Neuronal stem cell (in vitro differentiated cells): ENCODE results near the gene PHLDB1.

Source experiments
- DNase-seq: peaks from one replicate; pipeline ENCODE4 v3.0.0-alpha.2; 2013; ENCODE audit warnings: low spot score
- H2AFZ ChIP-seq: one replicate; pipeline ENCODE4 v1.6.1; 2013; ENCODE audit warnings: mild to moderate bottlenecking, low read length, inconsistent platforms
- H2AK5ac ChIP-seq: 2 replicates; pipeline ENCODE4 v1.6.1; 2013; ENCODE audit warnings: low read depth, mild to moderate bottlenecking, inconsistent platforms, low read length, moderate library complexity, mixed read lengths
- H2BK120ac ChIP-seq: 2 replicates; pipeline ENCODE4 v1.6.1; 2013; ENCODE audit warnings: low read depth, mild to moderate bottlenecking, inconsistent platforms, low read length, moderate library complexity, mixed read lengths
- H2BK12ac ChIP-seq: one replicate; pipeline ENCODE4 v1.6.1; 2013; ENCODE audit warnings: low read length, inconsistent platforms
- H2BK15ac ChIP-seq: 2 replicates; pipeline ENCODE4 v1.6.1; 2013; ENCODE audit warnings: mild to moderate bottlenecking, low read length, inconsistent platforms, mixed read lengths
- H2BK5ac ChIP-seq: one replicate; pipeline ENCODE4 v1.6.1; 2013; ENCODE audit warnings: inconsistent platforms, mild to moderate bottlenecking, low read length, moderate library complexity
- H3K14ac ChIP-seq: one replicate; pipeline ENCODE4 v1.6.1; 2013; ENCODE audit warnings: low read length, inconsistent platforms
- H3K18ac ChIP-seq: 2 replicates; pipeline ENCODE4 v1.6.1; 2013; ENCODE audit warnings: low read length, inconsistent platforms
- H3K23ac ChIP-seq: 2 replicates; pipeline ENCODE4 v1.6.1; 2013; ENCODE audit warnings: low read depth, mild to moderate bottlenecking, mixed read lengths, low read length, inconsistent platforms; ENCODE audit not compliant: poor library complexity
- H3K27ac ChIP-seq: replicated peaks from 3 replicates; pipeline ENCODE4 v1.5.1; 2013; ENCODE audit warnings: low read length, inconsistent platforms
- H3K27me3 ChIP-seq, 3 experiments: 2 replicates each; pipeline ENCODE4 v1.6.1; 2013; ENCODE audit warnings: low read length in 3 of 3, mild to moderate bottlenecking in 2 of 3, inconsistent platforms in 1 of 3, low read depth in 1 of 3, mixed read lengths in 1 of 3, moderate library complexity in 1 of 3; ENCODE audit not compliant: control insufficient read depth in 3 of 3, insufficient read depth in 3 of 3
- H3K36me3 ChIP-seq, 2 donors: replicated peaks in 1 of 2; 2 replicates each; pipeline ENCODE4 v1.6.1; 2013; ENCODE audit warnings: low read length in 2 of 2; ENCODE audit not compliant: control insufficient read depth in 2 of 2, insufficient read depth in 2 of 2
- H3K4ac ChIP-seq: 2 replicates; pipeline ENCODE4 v1.6.1; 2013; ENCODE audit warnings: inconsistent platforms, mild to moderate bottlenecking, low read length, moderate library complexity
- H3K4me1 ChIP-seq, 2 donors: 1 replicate in 1 of 2; 2 replicates in 1 of 2; pipeline ENCODE4 v1.6.1; 2013; ENCODE audit warnings: low read length in 2 of 2, low read depth in 1 of 2; ENCODE audit not compliant: control insufficient read depth in 2 of 2, insufficient read depth in 1 of 2
- H3K4me2 ChIP-seq: one replicate; pipeline ENCODE4 v1.6.1; 2013; ENCODE audit warnings: mild to moderate bottlenecking, low read length, inconsistent platforms; ENCODE audit not compliant: insufficient read depth, poor library complexity, severe bottlenecking
- H3K4me3 ChIP-seq, 2 donors: 2 replicates each; pipeline ENCODE4 v1.5.1; 2013; ENCODE audit warnings: low read length in 2 of 2, mild to moderate bottlenecking in 2 of 2, inconsistent platforms in 1 of 2, moderate library complexity in 1 of 2
- H3K79me1 ChIP-seq: one replicate; pipeline ENCODE4 v1.6.1; 2013; ENCODE audit warnings: low read depth, mild to moderate bottlenecking, inconsistent platforms, low read length, moderate library complexity
- H3K9ac ChIP-seq: one replicate; pipeline ENCODE4 v1.6.1; 2013; ENCODE audit warnings: mild to moderate bottlenecking, low read depth, low read length, inconsistent platforms; ENCODE audit not compliant: poor library complexity
- H3K9me3 ChIP-seq, 2 donors: replicated peaks in 1 of 2; 2 replicates each; pipeline versions ENCODE3 to v1.6.1; 2013; ENCODE audit warnings: low read length in 2 of 2, mild to moderate bottlenecking in 2 of 2, inconsistent platforms in 1 of 2, low read depth in 1 of 2, mixed read lengths in 1 of 2, moderate library complexity in 1 of 2; ENCODE audit not compliant: control insufficient read depth in 2 of 2, insufficient read depth in 1 of 2
- H4K8ac ChIP-seq: one replicate; pipeline ENCODE4 v1.6.1; 2013; ENCODE audit warnings: low read depth, mild to moderate bottlenecking, inconsistent platforms, low read length, moderate library complexity
- H4K91ac ChIP-seq: one replicate; pipeline ENCODE4 v1.6.1; 2013; ENCODE audit warnings: low read length, low read depth, mild to moderate bottlenecking, inconsistent platforms; ENCODE audit not compliant: poor library complexity
- WGBS, 2 donors: extraction: QIAGEN DNeasy Blood & Tissue Kit; methylation state at CpG; one replicate each; pipeline ENCODE4 v1.1.7; 2013; ENCODE audit warnings: missing lambda C conversion rate in 2 of 2, mixed read lengths in 1 of 2; ENCODE audit not compliant: insufficient read length in 2 of 2, insufficient replicate concordance in 1 of 2; ENCODE audit errors: extremely low coverage in 2 of 2; 5-methylcytosine and 5-hydroxymethylcytosine counted together

PHLDB1 gene

GRCh38 chr11:118659953-118660680, 52.7 kb downstream of the PHLDB1 start:
- Histone ChIP-seq H2AK5ac (peak overlapping the region; percentile 60), H3K4ac (no peak overlapping the region), H4K8ac (no peak overlapping the region), H3K9ac (no peak overlapping the region), H3K9me3 (no peaks in the 10 kb centered on the region), H2BK15ac (no peak overlapping the region), H3K14ac (no peak overlapping the region), H2BK120ac (no peak overlapping the region), H3K79me1 (peaks cover 1% of the 10 kb centered on the region), H3K4me2 (no peak overlapping the region), H3K4me1 (peaks cover 25 to 26% of the 10 kb centered on the region in 2 donors), H4K91ac (no peak overlapping the region), H2BK5ac (no peak overlapping the region), H3K36me3 (peaks cover 20 to 40% of the 10 kb centered on the region in 2 donors), H3K27ac (peak overlapping the region; percentile 19), H2AFZ (no peak overlapping the region), H3K23ac (no peak overlapping the region), H3K27me3 (no peaks in the 10 kb centered on the region), H3K4me3 (no peak overlapping the region), H2BK12ac (no peak overlapping the region), H3K18ac (peak overlapping the region; percentile 44)
- DNase-seq, result no peak
- WGBS, 2 donors, result no CpG with 5 or more reads among the region's 14 CpGs

DNA sequence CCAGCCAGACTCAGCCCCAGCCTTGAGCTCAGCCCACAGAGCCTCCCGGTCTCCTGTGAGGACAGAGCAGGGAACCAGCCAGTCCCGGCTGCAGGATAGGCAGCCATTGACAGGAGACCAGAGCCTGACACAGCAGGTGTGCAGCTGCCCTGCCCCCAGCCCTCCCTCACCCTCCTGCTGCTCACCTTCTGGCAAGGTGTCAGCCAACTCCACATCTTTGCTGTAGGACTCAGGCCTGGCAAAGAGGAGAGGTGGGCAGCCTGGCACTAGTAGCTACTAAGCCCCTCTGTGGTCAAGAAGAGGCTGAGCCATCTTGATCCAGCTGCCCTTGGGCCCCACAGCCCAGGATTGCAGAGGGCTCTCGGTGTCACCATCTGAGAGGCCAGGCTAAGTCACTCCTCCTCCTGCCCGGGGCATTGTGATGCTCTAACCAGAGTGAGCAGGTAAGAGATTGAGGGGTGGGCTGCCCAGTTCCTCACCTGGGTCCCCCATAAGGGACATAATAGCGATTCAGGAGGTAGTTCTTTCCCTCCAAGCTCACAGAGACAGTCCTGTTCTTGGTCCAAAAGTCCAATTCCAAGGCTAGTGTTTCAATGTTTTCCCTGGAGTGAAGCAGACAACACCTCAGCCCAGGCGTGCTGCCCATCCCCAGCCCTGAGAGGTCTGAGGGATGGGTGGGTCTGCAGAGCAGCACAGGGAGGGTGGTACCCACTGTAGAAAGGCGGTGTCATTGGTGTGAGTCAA, 53.4 kb downstream of the PHLDB1 start:
- Histone ChIP-seq H4K91ac (no peak overlapping the region), H3K4me2 (no peak overlapping the region), H3K9ac (no peak overlapping the region), H3K27ac (no peak overlapping the region), H2AFZ (no peak overlapping the region), H2BK15ac (no peak overlapping the region), H3K36me3 (peaks cover 19 to 33% of the 10 kb centered on the region in 2 donors), H4K8ac (no peak overlapping the region), H2BK5ac (no peak overlapping the region), H2BK120ac (peak overlapping the region; percentile 11), H3K4ac (no peak overlapping the region), H2AK5ac (peak overlapping the region; percentile 41), H3K18ac (peak overlapping the region; percentile 44), H3K9me3 (no peaks in the 10 kb centered on the region), H3K79me1 (peaks cover 1% of the 10 kb centered on the region), H3K27me3 (no peaks in the 10 kb centered on the region), H3K4me3 (no peak overlapping the region), H3K23ac (peak overlapping the region; percentile 82), H3K4me1 (peaks cover 23 to 25% of the 10 kb centered on the region in 2 donors), H3K14ac (no peak overlapping the region), H2BK12ac (no peak overlapping the region)
- no CpG with 5 or more reads among the region's 7 CpGs for WGBS, 2 donors
- DNase-seq, result no peak

DNA sequence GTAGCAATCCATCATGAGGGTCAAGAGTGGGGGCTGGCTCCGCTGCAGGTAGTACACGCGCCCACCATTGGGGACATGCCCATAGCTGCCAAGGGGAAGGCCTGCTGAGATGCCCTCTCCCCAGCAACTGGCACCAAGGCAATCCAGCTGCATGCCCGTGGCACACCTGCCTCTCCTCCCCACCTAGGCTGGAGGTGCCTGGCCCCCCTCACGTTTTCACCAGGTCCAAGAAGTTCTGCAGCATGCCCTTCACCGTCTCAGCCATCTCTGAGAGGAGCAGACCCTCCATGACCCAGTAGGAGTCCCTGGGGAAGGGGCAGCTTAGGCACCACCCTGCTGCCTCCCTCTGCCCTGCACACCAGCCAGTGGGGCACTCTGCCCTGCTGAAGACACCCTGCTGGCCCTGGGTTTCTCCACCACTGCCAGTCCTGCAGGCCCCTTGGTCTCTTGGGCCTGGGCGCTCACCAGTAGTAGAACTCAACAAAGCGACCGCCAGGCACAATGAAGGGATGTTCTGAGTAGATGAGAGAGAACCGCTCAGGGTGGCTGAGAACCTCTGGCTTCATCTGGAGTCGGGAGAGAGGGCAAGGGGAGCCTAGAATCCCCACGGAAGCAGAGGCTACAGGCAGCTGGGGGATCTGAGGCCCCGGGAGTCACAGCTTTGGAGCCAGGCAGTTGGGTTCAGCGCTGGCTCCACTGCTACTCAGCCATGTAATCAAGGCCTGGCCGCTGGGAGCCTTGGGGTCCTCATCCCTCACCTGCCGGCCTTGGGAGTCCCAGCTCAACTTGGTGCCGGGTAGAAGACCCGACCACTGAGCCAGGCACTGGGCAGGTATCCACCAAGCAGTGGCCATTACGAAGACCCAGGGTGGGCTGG, 54.2 kb downstream of the PHLDB1 start:
- Histone ChIP-seq H4K8ac (no peak overlapping the region), H3K27me3 (no peaks in the 10 kb centered on the region), H3K23ac (peak overlapping the region; percentile 82), H2AK5ac (peak overlapping the region; percentile 24), H3K79me1 (peaks cover 1% of the 10 kb centered on the region), H3K14ac (no peak overlapping the region), H3K27ac (no peak overlapping the region), H3K4me3 (no peak overlapping the region), H2BK15ac (no peak overlapping the region), H3K4me1 (peaks cover 20 to 25% of the 10 kb centered on the region in 2 donors), H3K36me3 (peaks cover 11 to 25% of the 10 kb centered on the region in 2 donors), H3K4me2 (no peak overlapping the region), H3K18ac (peak overlapping the region; percentile 42), H2BK5ac (no peak overlapping the region), H3K9me3 (no peaks in the 10 kb centered on the region), H2AFZ (no peak overlapping the region), H3K4ac (no peak overlapping the region), H2BK12ac (no peak overlapping the region), H2BK120ac (peak overlapping the region; percentile 11), H4K91ac (no peak overlapping the region), H3K9ac (no peak overlapping the region)
- WGBS, 2 donors, result no CpG with 5 or more reads among the region's 19 CpGs
- no peak for DNase-seq
